Measurements from ENCODE around the gene SEM1.
"Not testable (repeated sequence)": the region's sequence is repeated elsewhere in the genome, so short reads cannot be mapped to it uniquely, and the experiment has no call there.

Gene SEM1

GRCh38 chr7:96663457-96663856, 46.2 kb downstream of the SEM1 start:
- DNase-seq (ENCODE audit: low read depth): no peak

- not testable (repeated sequence) for DNase-seq (ENCODE audit: low read depth)
These were observed 47.5 kb downstream of the SEM1 start for GRCh38 chr7:96662151-96662550.

- DNase-seq (ENCODE audit: low read depth): no peak
These were observed 51.6 kb downstream of the SEM1 start for GRCh38 chr7:96658022-96658412.

GRCh38 chr7:96657347-96658021, 52.2 kb downstream of the SEM1 start:
- DNase-seq (ENCODE audit: low read depth): no peak

- DNase-seq (ENCODE audit: low read depth): no peak
These were observed 53.7 kb downstream of the SEM1 start for GRCh38 chr7:96655956-96656355.

GRCh38 chr7:96654630-96655188, 54.9 kb downstream of the SEM1 start:
- no peak for DNase-seq (ENCODE audit: low read depth)

- no peak for DNase-seq (ENCODE audit: low read depth)
These were observed 59.7 kb downstream of the SEM1 start for GRCh38 chr7:96649981-96650380.

GRCh38 chr7:96648784-96649183, 60.9 kb downstream of the SEM1 start:
- DNase-seq (ENCODE audit: low read depth): no peak

GRCh38 chr7:96647733-96648132, 61.9 kb downstream of the SEM1 start:
- no peak for DNase-seq (ENCODE audit: low read depth)

- DNase-seq (ENCODE audit: low read depth): no peak
These were observed 64.6 kb downstream of the SEM1 start for GRCh38 chr7:96645084-96645483.

- DNase-seq (ENCODE audit: low read depth): not testable (repeated sequence)
These were observed 66.2 kb downstream of the SEM1 start for GRCh38 chr7:96643436-96643835.

- DNase-seq (ENCODE audit: low read depth): no peak
These were observed 69.6 kb downstream of the SEM1 start for GRCh38 chr7:96640054-96640453.
